HEK293T (cell line): ENCODE results near the gene ARHGAP27.

Experiments
- ARNT ChIP-seq: fragments of 450-650 bp; IDR thresholded peaks from 2 replicates; pipeline ENCODE4 v1.6.1; 2017; ENCODE audit warnings: mild to moderate bottlenecking
- BHLHE40 ChIP-seq: fragments of 450-650 bp; IDR thresholded peaks from 2 replicates; pipeline ENCODE4 v1.6.1; 2016; ENCODE audit warnings: mild to moderate bottlenecking, moderate library complexity, borderline replicate concordance
- ELF4 ChIP-seq: fragments of 450-650 bp; IDR thresholded peaks from 2 replicates; pipeline ENCODE4 v1.6.1; 2017; ENCODE audit warnings: antibody characterized with exemption
- FOXA1 ChIP-seq: fragments of 450-650 bp; IDR thresholded peaks from 2 replicates; pipeline ENCODE4 v1.6.1; 2016; ENCODE audit warnings: mild to moderate bottlenecking
- FOXK2 ChIP-seq: fragments of 450-650 bp; IDR thresholded peaks from 2 replicates; pipeline ENCODE4 v1.6.1; 2016; ENCODE audit warnings: mild to moderate bottlenecking
- FOXM1 ChIP-seq: fragments of 450-650 bp; IDR thresholded peaks from 2 replicates; pipeline ENCODE4 v1.6.1; 2017; ENCODE audit warnings: mild to moderate bottlenecking, borderline replicate concordance
- HDGF ChIP-seq: fragments of 450-650 bp; IDR thresholded peaks from 2 replicates; pipeline ENCODE4 v1.6.1; 2017; ENCODE audit warnings: antibody characterized with exemption, borderline replicate concordance
- NFRKB ChIP-seq: fragments of 450-650 bp; IDR thresholded peaks from 2 replicates; pipeline ENCODE4 v1.6.1; 2016; ENCODE audit warnings: mild to moderate bottlenecking, moderate library complexity
- SUZ12 ChIP-seq: fragments of 450-650 bp; IDR thresholded peaks from 2 replicates; pipeline ENCODE4 v1.6.1; 2016; ENCODE audit warnings: mild to moderate bottlenecking
- TARDBP ChIP-seq: fragments of 450-650 bp; IDR thresholded peaks from 2 replicates; pipeline ENCODE4 v1.6.1; 2016
- ZNF384 ChIP-seq: fragments of 450-650 bp; IDR thresholded peaks from 2 replicates; pipeline ENCODE4 v1.6.1; 2016

- no peak for TF ChIP-seq FOXK2
- no peak; the same call in 1 of the 2 replicates for TF ChIP-seq HDGF
- TF ChIP-seq SUZ12 = no peak
- TF ChIP-seq ZNF384 = no peak
- TF ChIP-seq ELF4 = no peak
- no peak for TF ChIP-seq BHLHE40
- TF ChIP-seq NFRKB = no peak
- TF ChIP-seq FOXA1 = no peak
- TF ChIP-seq ARNT = no peak
- TF ChIP-seq FOXM1 = no peak
- no peak for TF ChIP-seq TARDBP
Observed at GRCh38 chr17:45425125-45425983, 7.3 kb downstream of the ARHGAP27 start.
